ENCODE measurements around the gene TRIO. TPM values are rescaled to one million over a fixed set of nuclear protein-coding genes. Genes with fewer than 3 reads are reported as not detected.

The TRIO gene
- total RNA-seq, 6 donors from 2014 or later, result 138 to 408 (median 156) TPM

GRCh38 chr5:14439087-14439871 lies 296.1 kb downstream of the TRIO start:
- no peak overlapping the region for H3K27ac ChIP-seq

GRCh38 chr5:14440223-14440581 lies 297.1 kb downstream of the TRIO start:
- peak overlapping the region in 1 of 4 donors; percentile 36 for H3K27ac ChIP-seq
- ATAC-seq (ENCODE audit: low FRiP score in 2 of 2), result peak in 1 of 2 donors; percentile 25
- peak overlapping the region in 3 of 4 donors; percentile 3 to 31 (median 12) for H3K4me3 ChIP-seq

More at GRCh38 chr5:14439087-14439871, 296.1 kb downstream of the TRIO start:
- ATAC-seq (ENCODE audit: low FRiP score in 2 of 2) (no peak), DNase-seq (no peak)
- peaks cover 0 to 9% (median 4%) of the 10 kb centered on the region in 4 donors for H3K36me3 ChIP-seq
- H3K27me3 ChIP-seq, result no peaks in the 10 kb centered on the region
- WGBS, 2 donors, result 88 to 93% methylated on average over 14 of the region's 14 CpGs
- H3K9me3 ChIP-seq, result no peaks in the 10 kb centered on the region
- no peak overlapping the region for H3K4me3 ChIP-seq
- no peak for TF ChIP-seq POLR2A (IDR thresholded peaks at IDR 0.05)
- no peak for TF ChIP-seq EP300 (IDR thresholded peaks at IDR 0.05)
- TF ChIP-seq CTCF (IDR thresholded peaks at IDR 0.05), result no peak
- no peak for TF ChIP-seq POLR2AphosphoS5 (IDR thresholded peaks at IDR 0.05)
- H3K4me1 ChIP-seq, result peaks cover 0 to 1% (median 0%) of the 10 kb centered on the region in 4 donors

GRCh38 chr5:14440582-14441431 lies 297.7 kb downstream of the TRIO start:
- H3K27ac ChIP-seq, result peak overlapping the region in 2 of 4 donors; percentile 35 to 36
- H3K9me3 ChIP-seq, result no peaks in the 10 kb centered on the region
- 74 to 75% methylated on average over 30 to 40 of the region's 40 CpGs for WGBS, 2 donors
- no peaks in the 10 kb centered on the region for H3K27me3 ChIP-seq
- peaks cover 0 to 13% (median 0%) of the 10 kb centered on the region in 4 donors for H3K4me1 ChIP-seq
- peak; percentile 49 to 90 for ATAC-seq (ENCODE audit: low FRiP score in 2 of 2)
- no peak for TF ChIP-seq CTCF (IDR thresholded peaks at IDR 0.05)
- no peak for TF ChIP-seq EP300 (IDR thresholded peaks at IDR 0.05)
- no peak for TF ChIP-seq POLR2A (IDR thresholded peaks at IDR 0.05)
- TF ChIP-seq POLR2AphosphoS5 (IDR thresholded peaks at IDR 0.05), result no peak
- peak overlapping the region in 3 of 4 donors; percentile 12 to 31 (median 29) for H3K4me3 ChIP-seq
- peak in 1 of 2 donors; percentile 91 for DNase-seq
- H3K36me3 ChIP-seq, result peaks cover 0 to 9% (median 4%) of the 10 kb centered on the region in 4 donors

More at GRCh38 chr5:14440223-14440581, 297.1 kb downstream of the TRIO start:
- H3K27me3 ChIP-seq, result no peaks in the 10 kb centered on the region
- no peaks in the 10 kb centered on the region for H3K9me3 ChIP-seq
- H3K36me3 ChIP-seq, result peaks cover 0 to 9% (median 4%) of the 10 kb centered on the region in 4 donors
- 80 to 84% methylated on average over 10 of the region's 10 CpGs for WGBS, 2 donors
- TF ChIP-seq EP300 (IDR thresholded peaks at IDR 0.05) (no peak), POLR2AphosphoS5 (IDR thresholded peaks at IDR 0.05) (no peak), CTCF (IDR thresholded peaks at IDR 0.05) (no peak), POLR2A (IDR thresholded peaks at IDR 0.05) (no peak)
- DNase-seq, result no peak
- H3K4me1 ChIP-seq, result peaks cover 0 to 10% (median 0%) of the 10 kb centered on the region in 4 donors

- H3K27me3 ChIP-seq, result no peaks in the 10 kb centered on the region
- H3K9me3 ChIP-seq, result no peaks in the 10 kb centered on the region
- WGBS, 2 donors, result 82 to 88% methylated on average over 4 of the region's 4 CpGs
- no peak overlapping the region for H3K27ac ChIP-seq
- ATAC-seq (ENCODE audit: low FRiP score in 2 of 2) (no peak), DNase-seq (no peak)
- no peak for TF ChIP-seq EP300 (IDR thresholded peaks at IDR 0.05)
- TF ChIP-seq POLR2A (IDR thresholded peaks at IDR 0.05), result no peak
- TF ChIP-seq POLR2AphosphoS5 (IDR thresholded peaks at IDR 0.05), result no peak
- no peak for TF ChIP-seq CTCF (IDR thresholded peaks at IDR 0.05)
- peaks cover 0 to 9% (median 4%) of the 10 kb centered on the region in 4 donors for H3K36me3 ChIP-seq
- peaks cover 0 to 17% (median 0%) of the 10 kb centered on the region in 4 donors for H3K4me1 ChIP-seq
- no peak overlapping the region for H3K4me3 ChIP-seq
These were observed 298.5 kb downstream of the TRIO start for GRCh38 chr5:14441641-14442040.

Data from upper lobe of left lung (tissue), 6 donors.